Measurements from ENCODE around the gene PRKACA.
"Not testable (repeated sequence)": the region's sequence is repeated elsewhere in the genome, so short reads cannot be mapped to it uniquely, and the experiment has no call there.

Gene PRKACA

GRCh38 chr19:14056741-14057356 lies 60.7 kb downstream of the PRKACA start:
- no peak for FAIRE-seq
- TF ChIP-seq POLR2A (IDR thresholded peaks at IDR 0.05; ENCODE audit: low read depth, low read length), result no peak
- no peak for TF ChIP-seq POLR2AphosphoS5 (IDR thresholded peaks at IDR 0.05; ENCODE audit: low read depth, low read length)
- no peak for TF ChIP-seq TAF1 (IDR thresholded peaks at IDR 0.05; ENCODE audit: borderline replicate concordance, low read depth, low read length)
- no peak for DNase-seq (ENCODE audit: insufficient read length)

- TF ChIP-seq POLR2AphosphoS5 (IDR thresholded peaks at IDR 0.05; ENCODE audit: low read depth, low read length) (no peak), TAF1 (IDR thresholded peaks at IDR 0.05; ENCODE audit: borderline replicate concordance, low read depth, low read length) (no peak), POLR2A (IDR thresholded peaks at IDR 0.05; ENCODE audit: low read depth, low read length) (no peak)
- FAIRE-seq (no peak), DNase-seq (ENCODE audit: insufficient read length) (no peak)
These were observed 61.4 kb downstream of the PRKACA start for GRCh38 chr19:14056069-14056666.

- DNase-seq (ENCODE audit: insufficient read length) (no peak), FAIRE-seq (no peak)
- TF ChIP-seq POLR2AphosphoS5 (IDR thresholded peaks at IDR 0.05; ENCODE audit: low read depth, low read length) (no peak), TAF1 (IDR thresholded peaks at IDR 0.05; ENCODE audit: borderline replicate concordance, low read depth, low read length) (no peak), POLR2A (IDR thresholded peaks at IDR 0.05; ENCODE audit: low read depth, low read length) (no peak)
These were observed 62.2 kb downstream of the PRKACA start for GRCh38 chr19:14055396-14055795.

GRCh38 chr19:14054721-14055120 lies 62.8 kb downstream of the PRKACA start:
- no peak for FAIRE-seq
- no peak for DNase-seq (ENCODE audit: insufficient read length)
- TF ChIP-seq POLR2AphosphoS5 (IDR thresholded peaks at IDR 0.05; ENCODE audit: low read depth, low read length) (no peak), TAF1 (IDR thresholded peaks at IDR 0.05; ENCODE audit: borderline replicate concordance, low read depth, low read length) (no peak), POLR2A (IDR thresholded peaks at IDR 0.05; ENCODE audit: low read depth, low read length) (no peak)

GRCh38 chr19:14054099-14054498 lies 63.5 kb downstream of the PRKACA start:
- no peak for TF ChIP-seq POLR2A (IDR thresholded peaks at IDR 0.05; ENCODE audit: low read depth, low read length)
- TF ChIP-seq TAF1 (IDR thresholded peaks at IDR 0.05; ENCODE audit: borderline replicate concordance, low read depth, low read length), result no peak
- no peak for TF ChIP-seq POLR2AphosphoS5 (IDR thresholded peaks at IDR 0.05; ENCODE audit: low read depth, low read length)
- FAIRE-seq (no peak), DNase-seq (ENCODE audit: insufficient read length) (no peak)

- no peak for FAIRE-seq
- no peak for DNase-seq (ENCODE audit: insufficient read length)
- no peak for TF ChIP-seq POLR2AphosphoS5 (IDR thresholded peaks at IDR 0.05; ENCODE audit: low read depth, low read length)
- TF ChIP-seq POLR2A (IDR thresholded peaks at IDR 0.05; ENCODE audit: low read depth, low read length), result peak; percentile 22; the same call in 1 of the 2 replicates
- no peak for TF ChIP-seq TAF1 (IDR thresholded peaks at IDR 0.05; ENCODE audit: borderline replicate concordance, low read depth, low read length)
These were observed 64.1 kb downstream of the PRKACA start for GRCh38 chr19:14053500-14053899.

GRCh38 chr19:14053032-14053431 lies 64.5 kb downstream of the PRKACA start:
- no peak for TF ChIP-seq TAF1 (IDR thresholded peaks at IDR 0.05; ENCODE audit: borderline replicate concordance, low read depth, low read length)
- TF ChIP-seq POLR2AphosphoS5 (IDR thresholded peaks at IDR 0.05; ENCODE audit: low read depth, low read length), result no peak
- TF ChIP-seq POLR2A (IDR thresholded peaks at IDR 0.05; ENCODE audit: low read depth, low read length), result no peak
- DNase-seq (ENCODE audit: insufficient read length) (no peak), FAIRE-seq (no peak)

GRCh38 chr19:14052470-14052869 lies 65.1 kb downstream of the PRKACA start:
- TF ChIP-seq TAF1 (IDR thresholded peaks at IDR 0.05; ENCODE audit: borderline replicate concordance, low read depth, low read length), result no peak
- no peak for TF ChIP-seq POLR2AphosphoS5 (IDR thresholded peaks at IDR 0.05; ENCODE audit: low read depth, low read length)

GRCh38 chr19:14051980-14052379 lies 65.6 kb downstream of the PRKACA start:
- TF ChIP-seq TAF1 (IDR thresholded peaks at IDR 0.05; ENCODE audit: borderline replicate concordance, low read depth, low read length) (no peak), POLR2AphosphoS5 (IDR thresholded peaks at IDR 0.05; ENCODE audit: low read depth, low read length) (no peak), POLR2A (IDR thresholded peaks at IDR 0.05; ENCODE audit: low read depth, low read length) (no peak)
- DNase-seq (ENCODE audit: insufficient read length) (no peak), FAIRE-seq (no peak)

More at GRCh38 chr19:14052470-14052869, 65.1 kb downstream of the PRKACA start:
- FAIRE-seq, result no peak
- no peak for DNase-seq (ENCODE audit: insufficient read length)

GRCh38 chr19:14050961-14051360 lies 66.6 kb downstream of the PRKACA start:
- not testable (repeated sequence) for FAIRE-seq; DNase-seq (ENCODE audit: insufficient read length)

GRCh38 chr19:14050512-14050911 lies 67.0 kb downstream of the PRKACA start:
- FAIRE-seq, result no peak
- no peak for DNase-seq (ENCODE audit: insufficient read length)
- TF ChIP-seq POLR2A (IDR thresholded peaks at IDR 0.05; ENCODE audit: low read depth, low read length) (no peak), POLR2AphosphoS5 (IDR thresholded peaks at IDR 0.05; ENCODE audit: low read depth, low read length) (no peak), TAF1 (IDR thresholded peaks at IDR 0.05; ENCODE audit: borderline replicate concordance, low read depth, low read length) (no peak)

GRCh38 chr19:14048443-14049153 lies 69.0 kb downstream of the PRKACA start:
- no peak for DNase-seq (ENCODE audit: insufficient read length)
- TF ChIP-seq POLR2AphosphoS5 (IDR thresholded peaks at IDR 0.05; ENCODE audit: low read depth, low read length) (no peak), TAF1 (IDR thresholded peaks at IDR 0.05; ENCODE audit: borderline replicate concordance, low read depth, low read length) (no peak), POLR2A (IDR thresholded peaks at IDR 0.05; ENCODE audit: low read depth, low read length) (no peak)
- FAIRE-seq, result peak; percentile 78

GRCh38 chr19:14047866-14048265 lies 69.7 kb downstream of the PRKACA start:
- not testable (repeated sequence) for DNase-seq (ENCODE audit: insufficient read length); FAIRE-seq

- FAIRE-seq, result peak; percentile 78
- not testable (repeated sequence) for DNase-seq (ENCODE audit: insufficient read length)
These were observed 74.6 kb downstream of the PRKACA start for GRCh38 chr19:14042659-14043608.
